HG03095 (cell line): ENCODE measurements around the gene CTDSPL.
A peak's percentile ranks its signal among the peaks of the same experiment; 100 is the strongest.
"Not testable (repeated sequence)": the region's sequence is repeated elsewhere in the genome, so short reads cannot be mapped to it uniquely, and the experiment has no call there.

Experiments
- ATAC-seq: cut with Tn5 transposase; IDR thresholded peaks from one replicate; pipeline ENCODE4 v1.9.1; 2021; ENCODE audit warnings: moderate library complexity; ENCODE audit not compliant: unreplicated experiment

CTDSPL gene

GRCh38 chr3:37963635-37964034 lies 102.0 kb downstream of the CTDSPL start:
- no peak for ATAC-seq

GRCh38 chr3:37964146-37964545 lies 102.5 kb downstream of the CTDSPL start:
- ATAC-seq: no peak

DNA sequence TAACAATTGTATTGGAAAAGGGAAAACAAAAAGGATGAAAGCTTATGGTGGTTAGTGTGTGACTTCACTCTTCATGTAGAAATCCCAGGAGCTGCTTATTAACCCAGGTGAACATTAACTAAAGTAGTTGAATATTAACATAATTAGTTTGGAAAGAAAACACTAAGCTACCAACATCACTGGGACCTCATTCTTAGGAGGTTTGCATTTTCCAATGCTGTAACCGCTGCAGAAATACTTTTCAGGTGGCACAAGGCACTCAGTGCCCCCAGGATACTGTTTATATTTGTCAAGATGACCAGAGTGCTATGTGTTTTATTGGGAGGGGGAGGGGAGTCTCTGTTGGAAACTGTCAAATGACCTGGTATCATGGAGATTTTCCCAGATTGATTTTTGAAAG lies 103.0 kb downstream of the CTDSPL start:
- no peak for ATAC-seq

- ATAC-seq: no peak
These were observed 105.7 kb downstream of the CTDSPL start for GRCh38 chr3:37967260-37967881.

GRCh38 chr3:37968199-37968598 lies 106.5 kb downstream of the CTDSPL start:
- no peak for ATAC-seq

GRCh38 chr3:37968813-37969595 lies 107.3 kb downstream of the CTDSPL start:
- ATAC-seq: no peak

- ATAC-seq: no peak
These were observed 108.0 kb downstream of the CTDSPL start for GRCh38 chr3:37969596-37970100.

- ATAC-seq: no peak
These were observed 109.1 kb downstream of the CTDSPL start for GRCh38 chr3:37970802-37971201.

DNA sequence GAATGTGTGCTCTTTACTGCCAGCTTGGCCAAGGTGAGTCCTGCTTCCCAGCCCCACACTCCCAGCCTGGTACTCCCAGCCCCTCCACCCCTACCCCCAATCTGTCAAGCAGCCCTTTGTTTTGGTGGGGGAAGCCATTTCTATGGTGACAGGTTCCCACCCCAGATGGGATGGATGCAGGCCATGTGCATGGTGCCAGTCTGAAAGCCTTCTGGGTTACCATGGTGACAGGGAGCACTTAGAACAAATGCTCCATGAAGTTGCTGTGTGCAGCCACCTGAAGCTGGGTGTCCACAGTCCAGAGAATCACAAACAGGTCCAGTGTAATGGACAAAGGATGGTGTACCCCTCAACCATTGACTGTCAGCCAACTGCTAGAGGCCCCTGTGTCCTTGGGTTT lies 109.8 kb downstream of the CTDSPL start:
- ATAC-seq: no peak

- ATAC-seq: not testable (repeated sequence)
These were observed 110.4 kb downstream of the CTDSPL start for GRCh38 chr3:37972056-37972455.

DNA sequence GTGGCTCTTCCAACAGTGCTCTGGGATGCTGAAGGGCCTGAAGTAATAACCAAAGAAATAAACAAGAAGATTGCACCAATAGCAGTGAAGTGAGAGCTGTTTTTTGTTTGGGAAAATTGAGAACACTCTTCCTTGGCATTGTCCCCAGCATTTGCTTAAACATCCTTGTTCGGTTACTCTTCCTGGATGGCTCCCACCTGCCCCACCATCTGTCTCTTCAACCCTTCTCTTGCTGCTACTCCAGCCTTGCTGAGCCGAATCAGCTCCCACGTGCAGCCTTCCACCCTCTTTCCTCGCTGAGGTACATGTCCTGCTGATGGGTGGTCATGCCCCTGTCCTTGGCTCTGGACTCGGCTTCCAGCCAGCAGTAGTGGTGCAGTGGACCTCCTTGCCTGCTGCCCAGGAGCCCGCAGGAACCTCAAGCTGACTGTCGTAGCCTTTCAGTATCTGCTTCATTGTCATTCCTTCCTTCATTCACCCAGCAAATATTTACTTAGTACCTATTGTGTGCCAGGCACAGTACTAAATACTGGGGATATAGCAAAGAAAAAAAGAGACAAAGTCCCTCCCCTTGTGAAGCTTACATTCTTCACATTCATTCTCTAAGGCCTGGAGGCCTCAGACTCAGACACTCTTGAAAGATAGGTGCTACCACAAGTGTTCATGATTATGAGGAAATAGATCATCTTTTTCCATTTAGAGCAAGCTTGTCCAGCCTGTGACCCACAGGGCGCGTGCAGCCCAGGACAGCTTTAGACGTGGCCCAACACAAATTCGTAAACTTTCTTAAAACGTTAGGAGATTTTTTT lies 111.8 kb downstream of the CTDSPL start:
- no peak for ATAC-seq

DNA sequence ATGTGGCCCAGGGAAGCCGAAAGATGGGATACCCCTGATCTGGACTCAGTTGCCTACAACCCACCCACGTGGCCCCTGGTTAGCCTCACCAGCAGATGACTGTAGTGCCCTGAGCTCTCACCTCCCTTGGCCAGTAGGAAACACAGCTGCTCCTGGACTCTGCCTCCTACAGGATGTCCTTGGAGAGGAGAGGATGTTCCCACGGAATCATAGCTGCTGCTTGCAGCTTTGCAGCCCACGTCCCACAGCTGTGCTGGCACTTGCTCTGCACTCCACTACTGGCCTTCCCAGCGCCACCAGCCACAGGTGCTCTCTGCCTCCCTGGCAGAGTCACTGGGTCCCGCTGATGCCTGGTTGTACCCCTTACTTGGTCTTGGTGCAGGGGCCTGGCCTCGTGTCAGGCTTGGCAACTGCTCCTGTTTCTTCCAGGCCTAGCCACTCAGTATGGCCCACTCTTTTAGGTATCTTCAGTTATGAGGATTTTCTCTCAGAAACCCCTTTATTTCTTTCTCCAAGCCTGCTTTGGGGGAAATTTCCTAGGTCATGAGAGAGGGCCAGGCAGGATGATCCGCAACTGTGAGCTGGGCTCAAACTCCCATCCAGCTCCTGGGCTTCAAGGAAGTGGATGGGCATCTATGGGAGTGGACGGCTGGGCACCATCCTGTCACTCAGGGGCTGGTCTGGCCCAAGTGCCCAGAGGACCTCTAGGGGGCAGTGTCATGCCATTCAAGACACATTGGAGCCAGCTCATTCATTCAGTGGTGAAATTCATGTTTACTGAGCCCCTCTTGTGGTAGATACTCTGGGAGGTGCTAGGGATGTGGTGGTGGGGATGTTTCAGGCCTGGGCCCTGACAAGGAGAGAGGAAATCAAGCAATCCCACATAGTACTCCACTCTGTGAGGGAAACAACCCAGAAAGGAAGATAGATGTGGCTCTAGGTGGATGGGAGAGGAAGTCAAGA lies 112.7 kb downstream of the CTDSPL start:
- peak; percentile 89 for ATAC-seq

DNA sequence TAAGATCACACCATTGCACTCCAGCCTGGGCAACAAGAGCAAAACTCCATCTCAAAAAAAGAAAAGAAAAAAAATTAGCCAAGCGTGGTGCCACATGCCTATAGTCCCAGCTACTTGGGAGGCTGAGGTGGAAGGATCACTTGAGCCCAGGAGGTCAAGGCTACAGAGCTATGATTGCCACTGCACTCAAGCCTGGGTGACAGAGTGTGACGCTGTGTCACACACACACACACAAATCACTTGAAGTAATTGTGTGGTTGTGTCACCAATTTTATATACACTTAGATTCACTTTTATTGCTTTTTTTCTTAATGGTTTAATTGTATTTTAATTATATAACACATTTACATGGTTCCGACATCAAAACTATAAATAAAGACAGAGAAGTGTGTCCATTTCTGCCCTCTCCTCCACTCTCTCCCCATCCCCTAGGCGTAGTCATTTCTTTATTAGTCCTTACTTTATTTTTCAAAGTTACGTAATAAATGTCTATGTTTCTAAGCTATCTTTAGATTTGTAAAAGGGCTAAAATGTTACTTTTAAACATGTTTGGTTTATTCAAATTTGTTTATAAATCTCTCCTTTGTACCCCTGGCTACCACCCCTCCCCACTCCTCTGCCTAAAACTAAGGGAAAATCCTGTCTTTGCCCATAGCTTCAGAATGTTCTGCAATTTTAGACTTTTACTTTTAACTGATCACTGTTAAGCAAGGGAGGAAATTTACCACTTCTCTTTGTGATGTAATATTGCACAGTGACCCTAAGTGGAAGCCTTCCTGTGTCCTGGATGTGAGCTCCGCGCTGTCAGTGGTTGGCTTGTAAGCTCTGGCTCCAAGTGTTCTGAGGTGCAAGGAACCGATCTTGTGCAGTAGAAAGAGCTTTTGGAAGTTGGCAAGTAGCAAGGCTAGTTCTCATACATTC lies 118.1 kb downstream of the CTDSPL start:
- no peak for ATAC-seq

DNA sequence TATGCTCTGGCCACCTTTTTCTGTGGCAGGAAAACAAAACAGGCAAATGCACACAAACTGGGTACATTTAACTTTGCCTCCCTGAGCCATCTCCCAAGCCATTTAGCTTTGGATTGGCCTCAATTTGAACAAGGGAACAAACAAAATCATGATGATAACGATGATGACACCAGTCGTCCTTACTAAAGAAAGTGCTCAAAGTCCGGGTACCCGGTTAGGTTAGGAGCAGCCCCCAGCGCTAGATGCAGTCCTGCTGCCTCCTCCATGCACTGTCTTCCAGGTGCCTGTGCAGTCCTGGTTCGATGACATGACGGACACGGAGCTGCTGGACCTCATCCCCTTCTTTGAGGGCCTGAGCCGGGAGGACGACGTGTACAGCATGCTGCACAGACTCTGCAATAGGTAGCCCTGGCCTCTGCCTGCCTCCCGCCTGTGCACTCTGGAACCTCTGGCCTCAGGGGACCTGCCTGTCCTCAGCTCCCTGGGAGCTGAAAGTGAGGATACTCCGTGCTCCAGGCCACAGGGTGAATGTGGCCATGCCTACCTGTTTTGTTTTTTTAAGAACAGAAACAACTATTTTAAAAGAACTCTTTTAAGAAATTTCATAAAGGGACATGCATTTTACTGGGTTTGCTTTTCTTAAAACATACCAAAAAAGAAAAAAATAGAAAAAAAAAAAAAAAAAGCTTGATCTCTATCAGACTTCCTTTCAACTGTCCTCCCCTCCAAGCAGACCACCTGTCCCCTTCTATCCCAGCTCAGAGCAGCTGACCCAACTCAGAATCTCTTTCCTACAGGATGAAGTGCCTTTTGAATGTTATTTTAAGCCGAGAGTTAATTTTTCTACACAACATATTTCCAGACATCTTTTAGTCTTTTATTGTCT lies 119.0 kb downstream of the CTDSPL start:
- ATAC-seq: no peak

GRCh38 chr3:37981348-37981664 lies 119.6 kb downstream of the CTDSPL start:
- ATAC-seq: no peak

DNA sequence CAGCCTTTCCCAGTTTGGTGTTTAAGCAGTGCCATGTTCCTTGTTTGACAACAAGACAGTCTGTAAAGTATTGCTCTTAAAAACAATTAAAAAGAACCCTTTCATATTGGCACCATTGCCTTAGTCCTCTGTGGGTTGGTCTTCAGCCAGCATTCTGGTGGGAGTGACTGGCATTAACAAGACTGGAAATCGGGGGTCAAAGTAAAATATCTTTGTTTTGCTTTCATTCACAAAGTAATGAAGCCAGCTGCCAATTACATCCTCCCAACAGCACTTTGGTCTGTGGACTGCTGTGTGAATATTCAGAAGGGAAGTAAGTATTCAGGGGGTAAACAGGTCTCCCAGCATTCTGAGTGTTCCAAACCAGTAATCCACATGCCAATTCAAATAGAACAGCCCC lies 120.7 kb downstream of the CTDSPL start:
- ATAC-seq: no peak

DNA sequence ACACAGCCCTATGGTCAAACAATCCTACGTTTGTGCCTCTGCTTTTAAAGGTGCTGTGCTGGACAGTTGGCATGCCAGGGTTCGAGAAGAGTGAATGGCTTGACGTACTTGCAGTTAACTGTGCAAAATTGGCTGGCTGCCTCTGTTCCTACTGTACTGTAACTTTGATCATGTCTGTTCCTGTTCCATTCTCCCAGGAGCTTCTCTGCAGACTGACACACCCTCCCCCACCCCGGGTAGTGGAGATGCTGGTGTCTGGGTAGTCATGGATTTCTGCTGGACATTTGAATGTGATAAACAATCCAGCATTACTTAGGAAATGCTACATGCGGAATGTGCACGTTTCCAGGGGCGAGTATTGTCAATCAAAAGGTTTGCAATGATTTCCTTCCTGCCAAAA lies 122.4 kb downstream of the CTDSPL start:
- ATAC-seq: no peak

- no peak for ATAC-seq
These were observed 122.9 kb downstream of the CTDSPL start for GRCh38 chr3:37984596-37984995.
